ENCODE measurements around the gene NFATC2IP.

- TF ChIP-seq CTCF (IDR thresholded peaks at IDR 0.05; ENCODE audit: insufficient read depth, low read depth, low read length) (no peak), EZH2 (IDR thresholded peaks at IDR 0.05; ENCODE audit: insufficient read depth, low read length) (no peak)
These were observed 18.2 kb upstream of the NFATC2IP start for GRCh38 chr16:28932339-28933141.

Measured in astrocyte (in vitro differentiated cells and primary cell).